ENCODE data around the gene CHD5. TPM values are rescaled to one million over a fixed set of nuclear protein-coding genes. Genes with fewer than 3 reads are reported as not detected.

Gene CHD5
- polyA plus RNA-seq, 3 donors from 2014 or later: 0.12 TPM; not detected in 2

DNA sequence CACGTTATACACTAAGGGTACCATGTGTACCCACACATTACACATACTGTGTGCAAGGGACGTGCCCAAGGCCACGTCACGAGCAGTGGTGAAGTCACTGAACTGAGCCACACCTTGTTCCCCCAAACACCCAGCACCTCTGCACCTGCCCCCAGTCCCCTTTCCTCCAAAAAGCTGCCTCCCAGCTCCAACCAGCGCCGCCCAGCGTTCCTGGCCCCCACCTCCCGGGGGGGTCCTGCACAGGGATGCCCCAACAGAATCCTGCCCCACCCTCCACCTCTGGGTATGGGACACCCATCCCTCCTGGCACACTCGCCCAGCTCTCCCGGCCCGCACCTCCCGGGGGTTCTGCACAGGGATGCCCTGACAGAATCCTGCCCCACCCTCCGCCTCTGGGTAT is 54.1 kb downstream of the CHD5 start:
- Mint-ChIP-seq H3K27ac (no peak overlapping the region), H3K4me3 (no peak overlapping the region)

DNA sequence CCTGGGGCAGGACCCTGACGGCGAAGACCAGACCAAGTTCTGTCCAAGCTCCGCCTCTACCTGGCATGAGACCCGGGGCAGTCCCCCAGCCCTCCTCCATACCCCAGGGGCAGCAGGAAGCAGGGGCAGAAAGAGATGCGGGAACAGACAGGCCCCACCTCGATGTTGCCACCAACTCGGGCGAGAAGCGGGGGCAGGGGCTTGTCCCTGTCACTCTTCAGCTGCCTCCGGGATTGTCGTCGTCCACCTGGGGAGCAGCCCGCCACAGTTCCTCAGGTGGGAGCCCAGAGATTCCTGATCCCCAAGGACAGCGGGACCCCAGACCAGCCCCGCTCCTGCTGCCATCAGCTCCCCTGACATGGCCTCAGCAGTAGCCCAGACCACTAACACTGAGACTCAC is 54.8 kb downstream of the CHD5 start:
- Mint-ChIP-seq H3K27ac (no peak overlapping the region), H3K4me3 (no peak overlapping the region), H3K36me3 (no peaks in the 10 kb centered on the region), H3K27me3 (ENCODE audit: low read depth in 3 of 3) (peaks cover 3 to 4% (median 3%) of the 10 kb centered on the region in 3 donors), H3K4me1 (peaks cover 0 to 10% of the 10 kb centered on the region in 2 donors), H3K9me3 (no peaks in the 10 kb centered on the region)
- no peak for DNase-seq

More for the DNA sequence above, 54.1 kb downstream of the CHD5 start:
- H3K4me1 Mint-ChIP-seq: peaks cover 0 to 10% of the 10 kb centered on the region in 2 donors
- no peaks in the 10 kb centered on the region for H3K9me3 Mint-ChIP-seq
- no peak for DNase-seq
- peaks cover 3 to 4% (median 3%) of the 10 kb centered on the region in 3 donors for H3K27me3 Mint-ChIP-seq (ENCODE audit: low read depth in 3 of 3)
- H3K36me3 Mint-ChIP-seq: no peaks in the 10 kb centered on the region

DNA sequence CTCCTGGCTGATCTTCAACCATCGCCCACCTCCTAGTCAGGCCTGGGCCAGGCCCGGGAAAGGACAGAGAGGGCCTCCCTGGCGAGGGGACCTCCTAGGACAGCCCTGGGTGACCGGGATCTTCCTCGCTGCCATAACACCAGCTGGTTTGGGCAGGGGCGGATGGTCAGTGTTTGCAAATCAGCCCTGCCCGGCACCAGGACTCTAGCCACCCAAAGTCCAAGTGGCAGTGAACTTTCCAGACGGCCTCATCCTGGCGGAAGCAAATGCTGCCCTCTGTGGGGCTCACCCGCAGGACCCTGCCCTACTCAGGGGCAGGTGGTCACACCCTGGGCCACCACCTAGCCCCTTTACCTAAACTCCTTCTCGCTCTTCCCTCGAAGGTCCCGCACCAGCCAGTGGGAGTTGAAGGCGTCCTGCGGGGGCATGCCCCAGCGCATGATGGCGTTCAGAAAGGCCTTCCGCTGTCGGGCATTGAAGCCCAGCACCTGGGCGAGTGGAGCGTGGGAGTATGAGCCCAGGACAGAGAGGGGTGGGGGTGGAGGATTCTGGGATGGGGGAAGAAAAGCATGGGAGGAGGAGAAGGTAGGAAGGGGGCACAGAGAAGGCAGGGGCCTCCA is 55.3 kb downstream of the CHD5 start:
- no peak for DNase-seq
- peaks cover 0 to 10% of the 10 kb centered on the region in 2 donors for H3K4me1 Mint-ChIP-seq
- H3K27me3 Mint-ChIP-seq (ENCODE audit: low read depth in 3 of 3): peaks cover 2 to 4% (median 3%) of the 10 kb centered on the region in 3 donors
- H3K4me3 Mint-ChIP-seq: no peak overlapping the region
- H3K27ac Mint-ChIP-seq: no peak overlapping the region
- no peaks in the 10 kb centered on the region for H3K9me3 Mint-ChIP-seq
- no peaks in the 10 kb centered on the region for H3K36me3 Mint-ChIP-seq

DNA sequence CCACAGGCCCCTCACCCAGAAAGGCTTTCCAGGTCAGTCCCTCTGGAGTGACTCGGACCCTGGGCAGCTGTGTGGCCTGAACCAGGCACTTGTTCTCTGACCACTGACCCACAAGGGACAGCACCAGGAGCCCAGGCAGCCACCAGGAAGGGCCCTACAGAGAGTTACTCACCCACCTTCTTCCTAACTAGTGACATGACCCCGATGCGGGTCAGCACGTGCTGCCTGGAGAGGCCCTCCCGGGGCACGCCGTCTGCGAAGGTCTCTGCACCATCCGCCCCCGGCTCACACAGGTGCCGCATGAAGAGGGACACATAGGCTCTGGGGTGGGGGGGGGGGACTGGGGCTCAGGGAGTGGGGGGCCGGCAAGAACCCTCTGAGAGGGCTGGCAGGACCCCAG is 55.8 kb downstream of the CHD5 start:
- Mint-ChIP-seq H3K36me3 (no peaks in the 10 kb centered on the region), H3K27me3 (ENCODE audit: low read depth in 3 of 3) (peaks cover 2 to 4% (median 3%) of the 10 kb centered on the region in 3 donors), H3K4me1 (peaks cover 0 to 10% of the 10 kb centered on the region in 2 donors), H3K9me3 (no peaks in the 10 kb centered on the region), H3K27ac (no peak overlapping the region), H3K4me3 (no peak overlapping the region)
- no peak for DNase-seq

DNA sequence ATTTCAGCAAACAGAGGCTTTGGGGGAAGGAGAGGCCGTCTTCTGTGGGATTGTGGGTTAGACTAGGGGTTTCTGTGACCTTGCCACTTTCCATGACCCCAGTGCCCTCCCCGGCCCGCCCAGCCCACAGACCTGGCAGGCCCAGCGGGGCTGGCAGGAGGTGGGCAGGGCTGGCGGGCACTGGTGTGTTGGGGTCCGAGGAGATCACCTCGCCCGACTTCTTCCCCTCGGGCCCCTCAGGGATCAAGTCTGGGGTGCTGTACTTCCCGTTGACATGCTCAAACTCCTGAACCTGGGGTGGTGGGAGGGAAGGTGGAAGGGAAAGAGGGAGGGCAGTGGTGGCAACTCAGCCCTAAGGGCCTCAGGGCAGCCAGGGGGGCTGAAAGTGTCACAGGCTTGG is 56.3 kb downstream of the CHD5 start:
- no peak overlapping the region for H3K4me3 Mint-ChIP-seq
- no peak overlapping the region for H3K27ac Mint-ChIP-seq
- peaks cover 0 to 10% of the 10 kb centered on the region in 2 donors for H3K4me1 Mint-ChIP-seq
- no peaks in the 10 kb centered on the region for H3K36me3 Mint-ChIP-seq
- no peak for DNase-seq
- peaks cover 2 to 4% (median 3%) of the 10 kb centered on the region in 3 donors for H3K27me3 Mint-ChIP-seq (ENCODE audit: low read depth in 3 of 3)
- no peaks in the 10 kb centered on the region for H3K9me3 Mint-ChIP-seq

DNA sequence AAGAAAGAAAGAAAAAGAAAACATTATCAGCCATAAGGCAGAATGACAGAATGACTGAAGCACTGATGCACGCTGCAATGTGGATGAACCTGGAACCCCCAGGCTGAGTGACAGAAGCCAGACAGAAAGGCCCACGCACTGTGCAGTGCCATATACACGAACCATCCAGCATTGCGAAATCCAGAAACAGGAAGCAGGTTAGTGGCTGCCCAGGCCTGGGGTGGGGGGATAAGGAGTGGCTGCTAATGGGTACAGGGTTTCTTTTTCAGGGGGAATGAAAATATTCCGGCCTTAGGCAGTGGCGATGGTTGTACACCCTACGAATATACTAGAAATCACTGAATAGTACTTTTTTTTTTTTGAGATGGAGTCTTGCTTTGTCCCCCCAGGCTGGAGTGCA is 57.0 kb downstream of the CHD5 start:
- Mint-ChIP-seq H3K27me3 (ENCODE audit: low read depth in 3 of 3) (peaks cover 0 to 4% (median 3%) of the 10 kb centered on the region in 3 donors), H3K4me1 (peaks cover 0 to 10% of the 10 kb centered on the region in 2 donors), H3K4me3 (no peak overlapping the region), H3K9me3 (no peaks in the 10 kb centered on the region), H3K36me3 (no peaks in the 10 kb centered on the region), H3K27ac (no peak overlapping the region)
- DNase-seq: no peak

DNA sequence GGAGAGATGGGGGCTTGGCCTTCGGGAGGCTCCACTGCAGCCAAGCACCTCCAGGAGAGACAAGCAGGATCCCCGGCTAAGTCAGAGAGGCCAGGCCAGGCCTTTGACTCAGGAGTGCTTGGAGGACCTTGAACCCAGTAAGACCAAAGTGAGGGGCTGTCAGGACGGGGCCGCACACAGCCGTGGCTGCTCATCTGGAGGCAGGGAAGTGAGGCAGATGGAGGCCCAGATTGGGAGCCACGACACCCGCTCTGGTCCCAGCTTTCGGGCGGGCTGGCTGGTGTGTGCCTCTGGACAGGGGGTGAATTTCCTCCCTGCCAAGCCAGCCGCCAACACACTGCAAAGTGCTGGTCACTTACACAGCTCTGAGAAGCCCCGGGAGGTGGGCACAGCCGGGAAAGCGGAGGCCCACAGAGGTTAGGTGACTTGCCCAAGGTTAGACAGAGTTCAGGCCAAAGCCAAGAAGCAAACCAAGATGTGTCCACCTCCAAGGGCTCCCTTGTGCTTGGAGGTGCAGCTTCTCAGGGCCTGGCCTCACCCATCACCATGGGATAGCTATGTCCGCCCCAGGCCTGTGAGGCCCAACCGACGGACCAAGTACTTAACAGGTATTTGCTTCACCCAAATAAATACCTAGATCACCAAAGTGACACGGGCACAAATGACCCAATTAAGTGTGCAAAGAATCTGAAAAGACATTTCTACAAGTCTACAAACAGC is 58.3 kb downstream of the CHD5 start:
- Mint-ChIP-seq H3K4me1 (peaks cover 0 to 5% of the 10 kb centered on the region in 2 donors), H3K36me3 (no peaks in the 10 kb centered on the region), H3K27me3 (ENCODE audit: low read depth in 3 of 3) (peaks cover 0 to 4% (median 3%) of the 10 kb centered on the region in 3 donors), H3K4me3 (no peak overlapping the region), H3K9me3 (peaks cover 0 to 4% (median 0%) of the 10 kb centered on the region in 6 donors), H3K27ac (no peak overlapping the region)
- DNase-seq: no peak

DNA sequence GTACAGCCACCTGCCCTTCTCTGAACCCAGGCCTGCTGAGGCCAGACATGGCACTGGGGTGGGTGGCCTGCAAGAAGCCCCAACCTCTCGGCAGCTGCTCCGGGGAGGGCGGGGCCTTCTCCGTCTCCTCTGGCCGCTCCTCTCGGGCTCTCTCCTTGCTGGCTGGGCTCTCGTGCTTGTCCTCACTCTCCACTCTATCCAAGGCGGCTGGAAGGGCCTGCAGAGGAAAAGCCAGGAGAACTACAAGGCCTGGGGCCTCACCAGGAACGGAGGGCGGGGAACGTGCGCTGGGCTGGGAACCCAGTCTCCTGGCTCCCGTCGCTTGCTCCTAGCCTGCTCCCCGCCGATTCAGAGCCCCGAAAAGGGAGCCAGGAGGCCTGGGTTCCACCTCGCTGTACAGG is 59.1 kb downstream of the CHD5 start:
- Mint-ChIP-seq H3K4me3 (no peak overlapping the region), H3K27me3 (ENCODE audit: low read depth in 3 of 3) (peaks cover 0 to 4% (median 3%) of the 10 kb centered on the region in 3 donors), H3K27ac (no peak overlapping the region), H3K9me3 (peaks cover 0 to 7% (median 0%) of the 10 kb centered on the region in 6 donors), H3K4me1 (peaks cover 0 to 2% of the 10 kb centered on the region in 2 donors), H3K36me3 (no peaks in the 10 kb centered on the region)
- DNase-seq: no peak

DNA sequence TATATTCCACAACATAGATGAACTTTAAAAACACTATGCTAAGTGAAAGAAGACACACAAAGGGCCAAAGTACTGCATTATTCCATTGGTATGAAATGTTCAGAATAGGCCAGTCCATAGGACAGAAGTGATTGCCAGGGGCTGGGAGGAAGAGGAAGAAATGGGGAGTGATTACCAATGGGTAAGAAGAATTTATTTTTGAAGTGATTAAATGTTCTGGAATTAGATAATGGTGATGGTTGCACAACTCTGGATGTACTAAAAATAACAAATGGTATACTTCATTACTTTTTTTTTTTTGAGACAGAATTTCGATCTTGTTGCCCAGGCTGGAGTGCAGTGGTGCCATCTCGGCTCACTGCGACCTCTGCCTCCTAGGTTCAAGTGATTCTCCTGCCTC is 61.7 kb downstream of the CHD5 start:
- no peak overlapping the region for H3K4me3 Mint-ChIP-seq
- H3K27ac Mint-ChIP-seq: no peak overlapping the region
- DNase-seq: no peak
- H3K27me3 Mint-ChIP-seq (ENCODE audit: low read depth in 3 of 3): peaks cover 0 to 2% (median 0%) of the 10 kb centered on the region in 3 donors
- H3K9me3 Mint-ChIP-seq: peaks cover 0 to 7% (median 0%) of the 10 kb centered on the region in 6 donors
- no peaks in the 10 kb centered on the region for H3K36me3 Mint-ChIP-seq
- no peaks in the 10 kb centered on the region for H3K4me1 Mint-ChIP-seq

DNA sequence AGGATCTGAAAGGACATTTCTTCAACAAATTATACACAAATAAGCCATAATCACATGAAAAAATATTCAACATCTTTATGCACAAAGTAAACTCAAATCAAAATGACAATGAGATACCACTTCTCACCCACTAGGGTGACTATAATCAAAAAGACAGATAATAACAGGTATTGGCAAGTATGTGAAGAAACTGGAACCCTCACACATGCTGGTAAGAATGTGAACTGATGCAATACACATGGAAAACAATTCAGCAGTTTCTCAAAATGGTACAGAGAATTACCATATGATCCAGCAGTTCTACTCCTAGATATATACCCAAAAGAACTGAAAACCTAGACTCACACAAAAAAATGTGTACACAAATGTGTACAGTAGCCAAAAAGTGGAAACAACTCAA is 62.5 kb downstream of the CHD5 start:
- Mint-ChIP-seq H3K36me3 (no peaks in the 10 kb centered on the region), H3K4me1 (no peaks in the 10 kb centered on the region), H3K9me3 (peaks cover 0 to 7% (median 0%) of the 10 kb centered on the region in 6 donors), H3K4me3 (no peak overlapping the region), H3K27me3 (ENCODE audit: low read depth in 3 of 3) (peaks cover 0 to 3% (median 2%) of the 10 kb centered on the region in 3 donors), H3K27ac (no peak overlapping the region)
- no peak for DNase-seq

DNA sequence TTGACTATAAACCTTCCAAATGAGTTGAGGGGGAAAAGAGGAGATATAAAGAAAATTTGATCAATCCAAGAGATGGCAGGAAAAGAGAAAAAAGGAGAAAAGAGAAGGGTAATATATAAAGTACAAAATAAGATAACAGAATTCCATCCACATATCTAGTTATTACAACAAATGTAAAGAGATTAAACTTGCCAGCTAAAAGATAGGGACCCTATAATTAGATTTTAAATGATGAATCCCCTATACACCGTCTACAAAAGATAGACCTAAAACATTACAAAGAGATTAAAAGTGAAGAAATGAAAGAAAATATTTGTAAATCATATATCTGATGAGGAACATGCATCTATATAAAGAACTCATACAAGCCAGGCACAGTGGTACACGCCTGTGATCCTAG is 63.1 kb downstream of the CHD5 start:
- Mint-ChIP-seq H3K36me3 (no peaks in the 10 kb centered on the region), H3K9me3 (peaks cover 0 to 7% (median 0%) of the 10 kb centered on the region in 6 donors), H3K27me3 (ENCODE audit: low read depth in 3 of 3) (peaks cover 0 to 3% (median 3%) of the 10 kb centered on the region in 3 donors), H3K27ac (no peak overlapping the region), H3K4me1 (no peaks in the 10 kb centered on the region), H3K4me3 (no peak overlapping the region)
- DNase-seq: no peak

DNA sequence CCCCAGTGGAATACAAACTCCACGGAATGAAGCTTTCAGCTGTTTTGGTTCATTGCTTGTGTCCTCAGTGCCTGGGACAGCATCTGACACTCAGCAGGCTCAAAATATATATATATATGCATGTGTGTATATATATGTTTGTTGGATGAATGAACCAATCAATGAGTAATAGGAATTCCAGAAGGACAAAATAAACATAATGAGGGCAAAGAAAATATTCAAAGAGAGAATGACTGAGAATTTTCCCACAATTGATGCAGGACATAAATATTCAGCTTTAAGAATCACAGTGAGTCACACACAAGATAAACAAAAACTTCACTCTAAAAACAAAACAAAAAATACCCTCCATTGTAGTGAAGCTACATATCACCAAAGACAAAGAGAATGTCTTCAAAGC is 64.0 kb downstream of the CHD5 start:
- H3K4me1 Mint-ChIP-seq: no peaks in the 10 kb centered on the region
- no peak for DNase-seq
- H3K27ac Mint-ChIP-seq: no peak overlapping the region
- H3K9me3 Mint-ChIP-seq: peaks cover 0 to 7% (median 0%) of the 10 kb centered on the region in 6 donors
- no peak overlapping the region for H3K4me3 Mint-ChIP-seq
- no peaks in the 10 kb centered on the region for H3K36me3 Mint-ChIP-seq
- peaks cover 0 to 4% (median 3%) of the 10 kb centered on the region in 3 donors for H3K27me3 Mint-ChIP-seq (ENCODE audit: low read depth in 3 of 3)

DNA sequence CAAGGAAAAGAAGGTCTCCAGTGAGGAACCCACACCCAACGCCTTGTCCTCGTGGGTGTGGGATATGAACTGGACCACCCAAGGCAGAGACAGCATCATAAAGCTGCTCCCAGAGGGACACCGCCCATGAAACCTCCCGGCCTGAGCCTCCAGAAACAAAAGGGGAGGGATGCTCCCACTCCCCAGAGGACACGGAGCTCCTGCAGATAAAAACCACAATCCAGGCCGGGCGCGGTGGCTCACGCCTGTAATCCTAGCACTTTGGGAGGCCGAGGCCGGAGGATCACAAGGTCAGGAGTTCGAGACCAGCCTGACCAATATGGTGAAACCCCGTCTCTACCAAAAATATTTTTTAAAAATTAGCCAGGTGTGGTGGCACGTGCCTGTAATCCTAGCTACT is 66.4 kb downstream of the CHD5 start:
- H3K36me3 Mint-ChIP-seq: no peaks in the 10 kb centered on the region
- no peaks in the 10 kb centered on the region for H3K4me1 Mint-ChIP-seq
- no peak for DNase-seq
- no peak overlapping the region for H3K27ac Mint-ChIP-seq
- H3K4me3 Mint-ChIP-seq: no peak overlapping the region
- H3K27me3 Mint-ChIP-seq (ENCODE audit: low read depth in 3 of 3): peaks cover 0 to 7% (median 4%) of the 10 kb centered on the region in 3 donors
- peaks cover 0 to 7% (median 0%) of the 10 kb centered on the region in 6 donors for H3K9me3 Mint-ChIP-seq

DNA sequence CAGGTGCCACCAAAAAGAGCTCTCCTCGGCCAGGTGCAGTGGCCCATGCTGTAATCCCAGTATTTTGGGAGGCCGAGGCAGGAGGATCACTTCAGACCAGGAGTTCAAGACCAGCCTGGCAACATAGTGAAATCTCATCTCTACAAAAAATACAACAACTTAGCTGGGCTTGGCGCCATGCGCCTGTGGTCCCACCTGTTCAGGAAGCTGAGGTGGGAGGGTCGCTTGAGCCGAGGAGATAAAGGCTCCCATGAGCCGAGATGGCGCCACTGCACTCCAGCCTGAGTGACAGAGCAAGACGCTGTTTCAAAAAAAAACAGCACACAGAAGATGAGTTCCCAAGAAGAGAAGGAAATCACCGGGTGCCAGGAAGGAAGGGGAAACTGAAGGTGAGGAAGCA is 67.0 kb downstream of the CHD5 start:
- peaks cover 0 to 7% (median under 1%) of the 10 kb centered on the region in 6 donors for H3K9me3 Mint-ChIP-seq
- H3K27me3 Mint-ChIP-seq (ENCODE audit: low read depth in 3 of 3): peaks cover 0 to 7% (median 5%) of the 10 kb centered on the region in 3 donors
- H3K4me1 Mint-ChIP-seq: no peaks in the 10 kb centered on the region
- no peak overlapping the region for H3K27ac Mint-ChIP-seq
- no peaks in the 10 kb centered on the region for H3K36me3 Mint-ChIP-seq
- no peak for DNase-seq
- no peak overlapping the region for H3K4me3 Mint-ChIP-seq

Measured in immature natural killer cell (primary cell).